Keratinocyte (primary cell): ENCODE results near the gene KLK7.

ENCODE experiments used
- EZH2 ChIP-seq: IDR thresholded peaks from one replicate; pipeline ENCODE4 v1.6.1; 2012; ENCODE audit warnings: inconsistent platforms, mild to moderate bottlenecking, low read length, moderate library complexity
- TF ChIP-seq, protein P1 (sequence below), 3 experiments: IDR thresholded peaks in 1 of 3; conservative IDR thresholded peaks in 1 of 3; optimal IDR thresholded peaks in 1 of 3; 2 replicates in 2 of 3; 3 replicates in 1 of 3; pipeline versions ENCODE3 to v1.5.1; 2011; ENCODE audit warnings: low read length in 3 of 3, mild to moderate bottlenecking in 3 of 3, moderate library complexity in 2 of 3, control low read depth in 1 of 3, inconsistent platforms in 1 of 3; ENCODE audit not compliant: insufficient read depth in 2 of 3; ENCODE audit errors: extremely low read depth in 1 of 3

DNA sequence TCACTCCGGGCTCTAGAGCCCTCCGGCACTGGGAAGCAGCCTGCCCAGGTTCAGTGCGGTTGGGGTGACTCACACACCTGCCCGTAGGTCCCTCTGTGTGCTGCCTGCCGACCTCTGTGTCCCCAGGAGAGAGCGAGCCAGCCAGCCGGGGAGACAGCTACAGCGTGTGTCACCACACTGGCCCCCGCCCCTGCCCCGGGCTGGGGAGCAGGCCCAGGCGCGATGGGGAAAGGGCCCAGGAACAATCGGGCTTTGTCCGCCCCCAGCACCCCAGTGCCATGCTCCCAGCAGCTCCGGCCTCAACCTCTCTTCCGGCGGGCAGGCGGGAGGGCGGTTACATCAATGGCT, 14.3 kb downstream of the KLK7 start, which contains the start of gene KLK6:
- TF ChIP-seq EZH2 = no peak
- TF ChIP-seq, protein P1, sequence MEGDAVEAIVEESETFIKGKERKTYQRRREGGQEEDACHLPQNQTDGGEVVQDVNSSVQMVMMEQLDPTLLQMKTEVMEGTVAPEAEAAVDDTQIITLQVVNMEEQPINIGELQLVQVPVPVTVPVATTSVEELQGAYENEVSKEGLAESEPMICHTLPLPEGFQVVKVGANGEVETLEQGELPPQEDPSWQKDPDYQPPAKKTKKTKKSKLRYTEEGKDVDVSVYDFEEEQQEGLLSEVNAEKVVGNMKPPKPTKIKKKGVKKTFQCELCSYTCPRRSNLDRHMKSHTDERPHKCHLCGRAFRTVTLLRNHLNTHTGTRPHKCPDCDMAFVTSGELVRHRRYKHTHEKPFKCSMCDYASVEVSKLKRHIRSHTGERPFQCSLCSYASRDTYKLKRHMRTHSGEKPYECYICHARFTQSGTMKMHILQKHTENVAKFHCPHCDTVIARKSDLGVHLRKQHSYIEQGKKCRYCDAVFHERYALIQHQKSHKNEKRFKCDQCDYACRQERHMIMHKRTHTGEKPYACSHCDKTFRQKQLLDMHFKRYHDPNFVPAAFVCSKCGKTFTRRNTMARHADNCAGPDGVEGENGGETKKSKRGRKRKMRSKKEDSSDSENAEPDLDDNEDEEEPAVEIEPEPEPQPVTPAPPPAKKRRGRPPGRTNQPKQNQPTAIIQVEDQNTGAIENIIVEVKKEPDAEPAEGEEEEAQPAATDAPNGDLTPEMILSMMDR (optimal IDR thresholded peaks at IDR 0.05 in 1 of 3, IDR thresholded peaks at IDR 0.05 in 1 of 3, conservative IDR thresholded peaks at IDR 0.05 in 1 of 3; ENCODE audit: extremely low read depth in 1 of 3, insufficient read depth in 2 of 3, low read length in 3 of 3) = no peak
